22Rv1 (cell line): ENCODE measurements around the gene CACNA1E.

Experiments
- H3K27ac ChIP-seq: fragments of 450-650 bp; 2 replicates; pipeline ENCODE4 v1.5.1; 2017
- CTCF ChIP-seq: fragments of 450-650 bp; IDR thresholded peaks from 2 replicates; pipeline ENCODE4 v1.5.1; 2017; ENCODE audit warnings: mild to moderate bottlenecking
- ZFX ChIP-seq: fragments of 450-650 bp; IDR thresholded peaks from 2 replicates; pipeline ENCODE4 v1.6.1; 2017; ENCODE audit warnings: antibody characterized with exemption, borderline replicate concordance

CACNA1E gene

DNA sequence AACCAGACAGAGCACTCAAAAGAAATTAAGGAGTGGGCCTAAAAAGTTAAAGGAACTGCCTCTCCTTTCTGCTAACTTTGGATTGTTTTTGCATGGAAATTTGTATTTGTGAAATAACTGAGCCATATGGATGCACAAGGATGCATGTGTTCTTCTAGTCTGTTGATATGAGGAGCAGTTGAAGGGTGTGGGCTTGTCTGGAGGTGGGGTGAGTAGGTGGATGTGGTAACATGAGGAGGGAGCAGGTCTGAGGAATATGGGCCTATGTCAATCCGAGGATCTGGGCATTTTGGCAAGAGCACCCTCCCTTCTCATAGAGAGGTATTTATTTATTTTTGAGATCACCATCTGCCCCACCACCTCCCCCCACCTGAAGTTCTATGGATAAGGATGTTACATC lies 13.4 kb downstream of the CACNA1E start:
- TF ChIP-seq ZFX (no peak), CTCF (no peak)
- H3K27ac ChIP-seq, result no peak overlapping the region

DNA sequence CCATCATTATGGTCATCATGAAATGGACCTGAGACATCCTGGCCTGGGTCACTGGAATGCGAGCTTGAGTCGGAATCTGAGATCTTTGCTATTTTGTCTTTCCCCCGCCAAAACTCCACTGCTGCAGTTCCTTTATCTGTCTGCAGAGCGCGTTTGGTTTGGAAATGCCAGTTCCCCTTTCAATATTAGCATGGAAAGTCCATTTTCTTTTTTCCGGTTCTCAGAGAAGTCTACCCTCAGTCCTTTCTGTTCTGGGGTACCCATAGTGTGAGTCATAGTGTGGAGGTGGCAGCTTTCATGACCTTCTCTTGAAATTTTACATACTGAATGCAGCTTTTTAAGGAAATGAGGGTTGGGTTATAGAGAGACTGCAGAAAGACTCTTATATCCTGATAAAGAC lies 14.6 kb downstream of the CACNA1E start:
- H3K27ac ChIP-seq, result no peak overlapping the region
- TF ChIP-seq ZFX (no peak), CTCF (peak; percentile 11; the same call in 1 of the 2 replicates)

- no peak for TF ChIP-seq ZFX
- TF ChIP-seq CTCF, result no peak
- no peak overlapping the region for H3K27ac ChIP-seq
These were observed 16.5 kb downstream of the CACNA1E start for GRCh38 chr1:181499825-181500224.

DNA sequence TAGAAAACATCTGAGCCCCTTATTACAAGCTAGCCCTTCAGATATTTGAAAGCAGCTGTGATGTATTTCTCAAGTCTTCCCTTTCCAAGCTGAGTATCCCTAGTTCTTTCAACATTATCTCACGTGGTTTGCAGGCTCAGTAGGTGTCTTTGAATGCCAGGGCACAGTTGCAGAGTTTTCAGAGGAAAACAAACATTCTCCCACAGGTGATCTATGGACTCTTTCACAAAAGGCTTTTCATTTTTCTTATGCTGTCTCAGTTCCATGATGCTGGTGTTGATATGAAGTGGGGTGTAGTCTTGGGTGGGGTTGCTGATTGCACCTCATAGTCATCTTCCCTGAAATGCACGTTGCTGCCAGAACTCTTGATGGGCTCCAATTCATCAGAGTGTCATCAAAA lies 17.3 kb downstream of the CACNA1E start:
- no peak overlapping the region for H3K27ac ChIP-seq
- TF ChIP-seq ZFX (no peak), CTCF (no peak)

- TF ChIP-seq CTCF (no peak), ZFX (no peak)
- no peak overlapping the region for H3K27ac ChIP-seq
These were observed 18.3 kb downstream of the CACNA1E start for GRCh38 chr1:181501612-181502011.

- TF ChIP-seq ZFX (no peak), CTCF (no peak)
- no peak overlapping the region for H3K27ac ChIP-seq
These were observed 20.0 kb downstream of the CACNA1E start for GRCh38 chr1:181503171-181503810.

- no peak overlapping the region for H3K27ac ChIP-seq
- no peak for TF ChIP-seq ZFX
- peak; percentile 40 for TF ChIP-seq CTCF
These were observed 21.1 kb downstream of the CACNA1E start for GRCh38 chr1:181504399-181504842.
